ENCODE results near the gene MRPL36.
"Not testable (repeated sequence)": the region's sequence is repeated elsewhere in the genome, so short reads cannot be mapped to it uniquely, and the experiment has no call there.

Gene MRPL36

GRCh38 chr5:1799602-1800471, at the start of gene MRPL36:
Gene MRPL36 (minus strand): TSS chr5:1799837. CDS start chr5:1798935, 902 bp downstream.
- DNase-seq = peak; percentile 93

DNA sequence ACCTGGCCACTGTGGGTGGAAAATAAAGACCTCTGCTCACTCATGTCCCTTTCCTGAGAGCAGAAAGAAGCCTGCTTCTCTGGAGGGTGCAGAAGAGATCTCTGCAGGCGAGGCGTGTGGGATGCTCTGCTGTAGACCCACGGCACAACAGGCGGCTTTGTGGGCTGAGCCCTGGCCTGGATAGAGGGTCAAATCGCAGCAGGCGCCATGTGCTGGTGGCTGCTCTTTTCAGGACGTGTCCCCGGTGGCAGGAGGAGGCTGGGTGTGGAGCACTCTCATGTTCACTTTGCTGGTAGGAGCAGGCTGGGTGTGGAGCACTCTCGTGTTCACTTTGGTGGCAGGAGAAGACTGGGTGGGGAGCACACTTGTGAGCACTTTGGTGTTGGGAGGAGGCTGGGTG, 48.0 kb upstream of the MRPL36 start:
- no peak for DNase-seq

- DNase-seq = no peak
Observed at GRCh38 chr5:1847056-1847455, 47.4 kb upstream of the MRPL36 start.

- DNase-seq = no peak
Observed at GRCh38 chr5:1846583-1846982, 46.9 kb upstream of the MRPL36 start.

GRCh38 chr5:1845696-1846095, 46.1 kb upstream of the MRPL36 start:
- DNase-seq = no peak

- DNase-seq = no peak
Observed at GRCh38 chr5:1844708-1845436, 45.2 kb upstream of the MRPL36 start.

- not testable (repeated sequence) for DNase-seq
Observed at GRCh38 chr5:1843761-1844160, 44.1 kb upstream of the MRPL36 start.

GRCh38 chr5:1842004-1842819, 42.6 kb upstream of the MRPL36 start:
- DNase-seq = no peak

DNA sequence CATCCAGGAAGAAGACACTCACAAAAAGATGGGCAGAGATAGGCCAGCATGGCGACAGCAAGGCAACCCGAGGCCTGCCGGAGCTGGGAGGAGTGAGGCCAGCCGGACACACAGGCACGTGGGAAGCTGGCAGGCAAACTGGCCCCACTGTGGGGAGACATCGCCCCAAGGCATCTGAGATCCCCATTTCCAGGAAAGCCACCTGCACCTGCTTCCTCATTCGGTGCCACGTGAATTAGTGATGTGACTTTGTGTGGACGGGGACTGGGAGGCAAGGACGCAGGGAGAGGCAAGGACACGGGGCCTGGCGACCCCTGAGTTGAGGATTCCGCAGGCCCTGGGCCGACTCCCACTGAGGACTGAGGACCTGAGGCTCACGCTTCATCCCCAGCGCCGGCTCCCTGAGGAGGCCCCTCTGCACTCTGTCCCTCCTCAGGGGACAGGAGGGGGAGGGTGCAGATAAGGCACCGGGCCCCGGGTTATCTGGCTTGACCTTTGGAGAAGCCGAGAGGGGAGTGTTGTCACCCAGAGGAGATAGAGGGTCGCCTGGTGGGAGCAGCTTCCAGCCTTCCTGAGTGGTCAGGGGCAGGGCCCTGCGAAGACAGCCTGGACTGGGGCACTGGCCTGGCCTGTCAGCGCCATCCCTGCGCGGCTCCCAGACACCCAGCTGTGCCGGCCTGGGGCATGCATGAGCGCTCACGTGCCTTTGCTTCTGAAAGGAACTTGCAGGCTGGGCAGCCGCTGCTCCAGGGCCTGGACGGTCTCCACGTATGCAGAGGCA, 41.3 kb upstream of the MRPL36 start:
- DNase-seq = no peak

DNA sequence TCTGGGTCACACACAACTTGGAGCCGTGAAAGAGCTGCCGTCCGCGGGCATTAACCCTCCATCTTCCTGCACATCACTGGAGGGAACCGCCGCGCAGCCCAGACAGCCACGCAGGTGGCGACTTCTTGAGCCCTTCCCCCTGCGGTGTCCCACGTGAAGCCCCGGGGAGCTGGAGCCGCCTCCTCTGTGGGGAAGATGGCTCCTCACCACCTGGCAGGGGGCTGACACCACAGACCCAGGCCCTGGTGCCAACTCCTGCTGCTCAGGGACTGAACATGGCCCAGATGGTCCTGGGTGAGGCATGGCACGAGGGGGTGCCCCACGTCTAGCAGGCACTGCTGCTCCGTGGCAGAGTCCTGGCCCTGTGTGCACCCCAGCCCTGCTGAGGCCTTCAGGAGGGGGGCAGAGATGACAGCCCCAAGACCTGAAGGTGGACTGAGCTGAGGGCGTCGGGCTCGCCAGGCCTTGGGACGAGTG, 40.5 kb upstream of the MRPL36 start:
- no peak for DNase-seq

DNA sequence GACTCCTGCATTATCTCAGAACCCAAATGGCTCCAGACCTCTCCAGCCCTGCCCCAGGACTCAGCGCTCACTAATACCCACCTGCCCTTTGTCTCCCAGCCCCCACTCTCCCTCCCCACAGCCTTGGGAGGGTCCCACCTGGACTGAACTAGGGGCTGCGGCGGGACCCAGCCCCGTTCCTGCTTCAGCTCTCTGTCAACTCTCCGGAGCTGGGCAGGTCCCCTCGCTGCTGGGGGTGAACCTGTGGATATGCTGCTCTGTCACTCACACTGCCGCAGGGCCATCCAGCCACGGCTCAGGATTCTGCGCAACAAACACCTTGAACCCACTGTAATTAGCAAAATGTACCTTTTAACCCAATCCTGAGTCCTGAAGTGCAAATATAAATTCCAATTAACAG, 38.4 kb upstream of the MRPL36 start:
- no peak for DNase-seq

DNA sequence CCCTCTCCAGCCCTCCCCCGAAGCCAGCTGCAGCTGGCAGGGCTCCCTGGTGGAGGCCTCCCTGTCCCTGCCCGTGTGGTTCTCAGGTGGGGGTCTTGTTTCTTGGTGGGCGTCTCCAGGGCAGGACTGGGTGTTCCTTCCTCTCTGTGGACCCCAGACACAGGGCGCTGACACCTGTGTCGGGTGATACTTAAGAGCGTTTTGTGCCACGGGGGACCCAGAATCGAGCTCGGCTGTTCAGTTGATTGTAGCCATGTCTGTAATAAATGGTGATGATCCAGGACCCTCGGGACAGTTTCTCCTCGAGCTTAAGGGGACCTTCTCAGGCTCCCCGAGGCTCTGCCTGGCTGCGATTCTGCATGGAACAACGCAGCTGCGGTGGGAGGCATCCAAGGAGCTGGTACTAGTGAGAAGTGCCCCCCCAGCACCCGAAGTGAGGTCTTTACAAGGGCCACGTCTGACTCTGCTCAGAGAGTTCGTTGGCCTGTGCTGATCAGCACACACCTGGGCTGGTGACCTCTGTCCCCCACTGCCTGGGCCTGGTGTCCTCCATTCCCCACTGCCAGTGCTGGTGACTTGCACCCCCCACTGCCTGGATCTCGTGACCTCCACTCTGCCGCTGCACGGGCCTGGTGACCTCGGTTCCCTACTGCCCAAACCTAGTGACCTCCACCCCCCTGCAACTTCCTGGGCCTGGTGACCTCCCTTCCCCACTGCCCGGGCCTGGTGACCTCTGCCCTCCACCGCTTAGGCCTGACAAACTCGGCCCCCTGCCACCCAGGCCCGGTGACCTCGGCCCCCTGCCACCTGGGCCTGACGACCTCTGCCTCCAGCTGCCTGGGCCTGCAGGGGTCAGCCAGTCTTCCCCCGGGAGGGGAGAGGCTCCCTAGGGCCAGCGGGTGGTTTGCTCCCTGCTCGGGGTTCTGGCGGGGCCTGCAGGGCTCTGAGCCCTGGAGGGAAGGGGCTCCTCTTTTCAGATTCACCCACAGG, 37.5 kb upstream of the MRPL36 start:
- no peak for DNase-seq

- DNase-seq = no peak
Observed at GRCh38 chr5:1836176-1836890, 36.7 kb upstream of the MRPL36 start.

DNA sequence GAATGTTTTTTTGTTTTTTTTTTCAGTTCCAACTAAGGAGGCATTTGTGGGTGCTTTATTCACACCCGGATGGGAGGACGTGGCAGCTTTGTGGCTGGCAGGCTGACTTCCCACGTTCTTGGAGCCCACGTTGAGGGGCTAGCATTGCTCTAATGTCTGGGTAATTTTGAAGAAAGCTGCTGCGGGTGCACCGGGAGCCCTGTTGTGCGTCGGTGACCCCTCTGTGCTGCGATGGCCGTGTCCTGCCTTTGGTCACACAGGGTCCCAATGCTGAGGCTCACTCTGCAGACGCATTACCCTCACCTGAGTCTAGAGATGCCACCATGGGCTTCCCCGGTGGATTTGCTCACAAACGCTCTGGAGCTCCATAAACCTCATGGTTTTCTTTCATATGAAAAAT, 35.8 kb upstream of the MRPL36 start:
- no peak for DNase-seq

DNA sequence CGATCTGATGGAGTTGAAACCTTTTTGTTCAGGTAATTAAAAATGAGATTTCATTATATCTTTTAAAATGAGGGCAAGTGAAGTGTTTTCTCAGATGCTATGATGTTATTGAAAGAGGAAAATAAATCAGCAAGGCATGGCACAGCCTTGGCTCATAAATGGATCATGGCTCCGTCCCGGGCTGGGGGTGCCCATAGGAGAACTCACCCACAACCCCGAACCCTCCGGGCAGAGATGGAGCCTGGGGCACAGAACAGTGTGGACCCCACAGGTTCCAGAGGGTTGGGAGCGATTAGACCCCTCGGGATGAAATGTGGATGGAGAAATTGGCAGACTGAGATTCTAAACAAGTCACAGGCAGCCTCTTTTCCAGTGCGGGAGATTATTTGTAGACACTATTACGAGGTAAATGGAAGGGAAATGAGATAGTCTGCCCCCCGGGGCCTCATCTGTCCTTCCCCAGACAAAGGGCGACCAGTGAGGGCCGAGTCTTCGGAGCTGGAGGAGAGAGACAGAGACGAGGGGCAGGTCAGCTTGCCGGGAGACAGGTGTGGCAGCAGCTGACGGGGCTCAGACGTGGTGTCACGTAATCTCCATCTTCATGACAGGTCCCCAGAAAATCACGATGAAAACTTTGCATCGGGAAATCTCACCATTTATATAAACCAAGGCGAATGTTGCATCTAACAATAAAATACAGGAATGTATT, 35.2 kb upstream of the MRPL36 start:
- DNase-seq = no peak

- no peak for DNase-seq
Observed at GRCh38 chr5:1834022-1834551, 34.5 kb upstream of the MRPL36 start.

- DNase-seq = no peak
Observed at GRCh38 chr5:1833264-1834021, 33.8 kb upstream of the MRPL36 start.

DNA sequence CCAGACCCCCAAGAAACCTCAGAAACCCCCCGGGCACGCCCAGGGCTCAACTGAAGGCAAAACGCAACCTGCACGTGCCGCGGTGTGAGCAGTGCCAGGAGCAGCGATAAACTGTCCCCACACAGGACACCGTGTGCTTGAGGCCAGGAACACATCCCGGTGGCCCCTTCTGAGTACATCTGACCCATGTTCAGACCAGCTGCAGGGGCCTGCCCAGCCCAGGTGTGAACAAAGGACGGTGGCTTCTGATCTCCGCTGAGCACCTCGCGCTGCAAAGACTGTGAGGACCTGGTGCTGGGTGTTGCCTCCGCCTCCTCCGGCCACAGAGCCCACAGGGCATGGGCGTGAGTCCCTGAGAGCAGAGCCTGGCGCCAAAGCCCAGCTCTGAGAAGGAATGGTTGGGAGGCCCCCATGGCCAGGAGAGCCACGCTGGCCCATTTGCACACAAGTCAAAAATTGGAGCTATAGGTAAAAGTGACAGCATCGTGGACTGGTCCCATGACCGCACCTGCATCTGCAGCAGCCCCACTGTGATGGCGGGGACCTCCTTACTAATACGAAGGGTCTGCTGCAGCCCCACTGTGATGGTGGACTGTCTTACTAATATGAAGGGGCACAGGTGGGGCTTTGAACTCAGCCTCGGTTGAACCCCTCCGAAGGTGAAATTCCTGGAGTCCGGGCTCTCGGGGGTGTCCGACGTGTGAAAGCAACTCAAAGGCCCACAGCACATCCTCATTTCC, 33.0 kb upstream of the MRPL36 start:
- no peak for DNase-seq

Data from NCI-H1694 (cell line).